ENCODE data around the gene FMO5.

DNA sequence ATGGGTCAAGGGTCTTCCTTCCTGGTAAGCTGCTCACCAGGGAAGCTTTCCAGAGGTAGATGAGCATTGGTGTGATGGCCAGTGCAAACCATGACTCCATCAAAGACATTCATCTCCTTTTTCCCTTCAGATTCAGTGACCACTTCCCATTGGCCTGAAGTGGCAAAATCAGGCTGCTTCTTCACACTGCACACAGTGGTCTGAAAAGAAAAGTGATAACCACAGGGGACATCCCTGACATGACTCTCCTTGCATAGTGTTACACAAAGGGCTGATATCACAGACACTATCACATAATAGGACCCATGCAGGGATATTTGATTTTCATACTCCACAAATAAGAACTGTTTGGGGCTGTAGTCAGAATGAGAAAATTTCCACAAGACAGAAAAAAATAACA lies 11.9 kb downstream of the FMO5 start:
- TF ChIP-seq EZH2 (IDR thresholded peaks at IDR 0.05) = no peak
- TF ChIP-seq POLR2AphosphoS5 (IDR thresholded peaks at IDR 0.05; ENCODE audit: borderline replicate concordance, low read depth, low read length) = no peak

Measured in SK-N-MC (cell line).